HepG2 (cell line): ENCODE measurements around the gene RSPRY1. TPM values are rescaled to one million over a fixed set of nuclear protein-coding genes. Genes with fewer than 3 reads are reported as not detected.

Source experiments
- ELK4 ChIP-seq: sonication (generic); formaldehyde crosslinking; IDR thresholded peaks from 2 replicates; pipeline ENCODE4 v1.9.0; 2021; ENCODE audit warnings: missing genetic modification reagents, borderline replicate concordance
- EP300 ChIP-seq, 3 experiments: sonication (generic) in 1 of 3; formaldehyde crosslinking in 1 of 3; IDR thresholded peaks; 2 replicates each; pipeline versions ENCODE4 v1.5.1 to v1.6.1; 2011 to 2020; ENCODE audit warnings: low read depth in 2 of 3, low read length in 2 of 3, borderline replicate concordance in 1 of 3, improper control_type of control experiment in 1 of 3, mild to moderate bottlenecking in 1 of 3, missing genetic modification reagents in 1 of 3, moderate library complexity in 1 of 3
- FOXJ3 ChIP-seq: sonication (generic); formaldehyde crosslinking; IDR thresholded peaks from 2 replicates; pipeline ENCODE4 v1.4.0; 2020; ENCODE audit warnings: missing genetic modification reagents, mild to moderate bottlenecking, borderline replicate concordance
- GABPB1 ChIP-seq: IDR thresholded peaks from 2 replicates; pipeline ENCODE4 v1.6.1; 2016; ENCODE audit warnings: mild to moderate bottlenecking, missing genetic modification reagents, moderate library complexity, missing compliant biosample characterization
- GATA4 ChIP-seq: sonication (generic); IDR thresholded peaks from 2 replicates; pipeline ENCODE4 v1.6.1; 2016; ENCODE audit warnings: antibody characterized with exemption, low read depth, borderline replicate concordance
- IKZF1 ChIP-seq: fragments of 450-650 bp; IDR thresholded peaks from 2 replicates; pipeline ENCODE4 v1.7.1; 2016
- IRF2 ChIP-seq: IDR thresholded peaks from 2 replicates; pipeline ENCODE4 v1.6.1; 2018; ENCODE audit warnings: missing genetic modification reagents, missing compliant biosample characterization
- KDM3A ChIP-seq: IDR thresholded peaks from 2 replicates; pipeline ENCODE4 v1.6.1; 2018; ENCODE audit warnings: low read depth, missing compliant biosample characterization
- LBX2 ChIP-seq: sonication (generic); formaldehyde crosslinking; IDR thresholded peaks from 2 replicates; pipeline ENCODE4 v1.5.0; 2020; ENCODE audit warnings: missing genetic modification reagents, mild to moderate bottlenecking, borderline replicate concordance
- MIER2 ChIP-seq: IDR thresholded peaks from 2 replicates; pipeline ENCODE4 v1.6.1; 2016; ENCODE audit warnings: missing biosample characterization, missing genetic modification reagents
- NR3C1 ChIP-seq: sonication (generic); formaldehyde crosslinking; IDR thresholded peaks from 2 replicates; pipeline ENCODE4 v1.4.0; 2020; ENCODE audit warnings: missing genetic modification reagents
- POLR2G ChIP-seq: fragments of 200-400 bp; formaldehyde crosslinking; IDR thresholded peaks from 2 replicates; pipeline ENCODE4 v1.6.1; 2018; ENCODE audit warnings: mild to moderate bottlenecking, low read depth, low read length, moderate library complexity
- PTBP1 ChIP-seq: fragments of 200-400 bp; formaldehyde crosslinking; IDR thresholded peaks from 2 replicates; pipeline ENCODE4 v1.6.1; 2018; ENCODE audit warnings: low read length, low read depth; ENCODE audit not compliant: poor library complexity, severe bottlenecking
- RFX3 ChIP-seq: IDR thresholded peaks from 2 replicates; pipeline ENCODE4 v1.6.1; 2016; ENCODE audit warnings: missing biosample characterization, missing genetic modification reagents
- ZNF572 ChIP-seq: sonication (generic); formaldehyde crosslinking; IDR thresholded peaks from 2 replicates; pipeline ENCODE4 v1.5.1; 2020; ENCODE audit warnings: mild to moderate bottlenecking, missing genetic modification reagents
- ZNF672 ChIP-seq: sonication (generic); formaldehyde crosslinking; IDR thresholded peaks from 2 replicates; pipeline ENCODE4 v1.8.1; 2022; ENCODE audit warnings: missing genetic modification reagents
- ZNF749 ChIP-seq: sonication (generic); formaldehyde crosslinking; IDR thresholded peaks from 2 replicates; pipeline ENCODE4 v1.8.0; 2022; ENCODE audit warnings: mild to moderate bottlenecking, missing genetic modification reagents, moderate library complexity, borderline replicate concordance
- ZSCAN21 ChIP-seq: sonication (generic); formaldehyde crosslinking; IDR thresholded peaks from 2 replicates; pipeline ENCODE4 v1.8.0; 2022; ENCODE audit warnings: mild to moderate bottlenecking, missing genetic modification reagents, moderate library complexity, borderline replicate concordance
- polyA plus RNA-seq, 8 experiments: library from polyadenylated mRNA; depleted of rRNA in 3 of 8; stranded (reverse) in 7 of 8; unstranded in 1 of 8; fragments of >200 nt; fragmentation: Illumina TruSeq in 4 of 8; extraction: Trizol in 4 of 8; gene quantifications; 2 replicates each; pipeline versions ENCODE4 v1.2.1 to v1.2.3, GENCODE V29; 2011 to 2016; ENCODE audit warnings: low read depth in 4 of 8, missing spikeins in 1 of 8, mixed read lengths in 1 of 8; ENCODE audit not compliant: insufficient read depth in 1 of 8
- total RNA-seq, 5 experiments: library from RNA; depleted of rRNA; stranded (reverse); fragments of >200 nt; fragmentation: Illumina TruSeq; extraction: Trizol; gene quantifications; 2 replicates each; pipeline ENCODE4 v1.2.3, GENCODE V29; 2016; ENCODE audit warnings: low read depth in 1 of 5
- TF ChIP-seq, protein P1 (sequence below): sonication (generic); formaldehyde crosslinking; IDR thresholded peaks from 2 replicates; pipeline ENCODE4 v1.4.0; 2020; ENCODE audit warnings: low read depth, mild to moderate bottlenecking, missing genetic modification reagents
- TF ChIP-seq, protein P2 (sequence below): sonication (generic); formaldehyde crosslinking; IDR thresholded peaks from 2 replicates; pipeline ENCODE4 v1.5.0; 2020; ENCODE audit warnings: mild to moderate bottlenecking, missing genetic modification reagents
- TF ChIP-seq, protein P3 (sequence below): sonication (generic); formaldehyde crosslinking; conservative IDR thresholded peaks from 2 replicates; pipeline ENCODE4 v1.4.0; 2020; ENCODE audit warnings: missing genetic modification reagents
- TF ChIP-seq, protein P4 (sequence below): IDR thresholded peaks from 2 replicates; pipeline ENCODE4 v1.6.1; 2012; ENCODE audit warnings: low read depth, low read length, improper control_type of control experiment

Gene RSPRY1
- total and polyA plus RNA-seq, 2 of the 13 experiments (the other 11 are each of a cell fraction or from before 2014, with no cell fraction given), result 53.4 to 61.0 TPM

- TF ChIP-seq ELK4 (CRISPR knock-in tag) (no peak), IRF2 (CRISPR knock-in tag) (peak; percentile 96), MIER2 (CRISPR knock-in tag) (peak; percentile 56; the same call in 1 of the 2 replicates), PTBP1 (no peak), GATA4 (peak; percentile 94), KDM3A (CRISPR knock-in tag) (peak; percentile 69; the same call in 1 of the 2 replicates), FOXJ3 (CRISPR knock-in tag) (peak; percentile 66; the same call in 1 of the 2 replicates), POLR2G (peak; percentile 52), LBX2 (CRISPR knock-in tag) (no peak), ZNF572 (CRISPR knock-in tag) (peak; percentile 71; the same call in 1 of the 2 replicates), IKZF1 (no peak), ZNF749 (CRISPR knock-in tag) (peak; percentile 73; the same call in 1 of the 2 replicates), EP300 (IDR thresholded peaks at IDR 0.05; ENCODE audit: low read depth in 2 of 2, low read length in 2 of 2) (peak; percentile 75 to 97; a peak in 3 of 4 replicates), EP300 (CRISPR knock-in tag; IDR thresholded peaks at IDR 0.05; ENCODE audit: borderline replicate concordance) (peak; percentile 99), GABPB1 (CRISPR knock-in tag) (peak; percentile 59), NR3C1 (CRISPR knock-in tag) (no peak), ZNF672 (CRISPR knock-in tag) (no peak), ZSCAN21 (CRISPR knock-in tag) (no peak), RFX3 (CRISPR knock-in tag) (peak; percentile 26; the same call in 1 of the 2 replicates)
- TF ChIP-seq, protein P1, sequence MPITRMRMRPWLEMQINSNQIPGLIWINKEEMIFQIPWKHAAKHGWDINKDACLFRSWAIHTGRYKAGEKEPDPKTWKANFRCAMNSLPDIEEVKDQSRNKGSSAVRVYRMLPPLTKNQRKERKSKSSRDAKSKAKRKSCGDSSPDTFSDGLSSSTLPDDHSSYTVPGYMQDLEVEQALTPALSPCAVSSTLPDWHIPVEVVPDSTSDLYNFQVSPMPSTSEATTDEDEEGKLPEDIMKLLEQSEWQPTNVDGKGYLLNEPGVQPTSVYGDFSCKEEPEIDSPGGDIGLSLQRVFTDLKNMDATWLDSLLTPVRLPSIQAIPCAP (CRISPR knock-in tag), result no peak; the same call in 1 of the 2 replicates
- TF ChIP-seq, protein P2, sequence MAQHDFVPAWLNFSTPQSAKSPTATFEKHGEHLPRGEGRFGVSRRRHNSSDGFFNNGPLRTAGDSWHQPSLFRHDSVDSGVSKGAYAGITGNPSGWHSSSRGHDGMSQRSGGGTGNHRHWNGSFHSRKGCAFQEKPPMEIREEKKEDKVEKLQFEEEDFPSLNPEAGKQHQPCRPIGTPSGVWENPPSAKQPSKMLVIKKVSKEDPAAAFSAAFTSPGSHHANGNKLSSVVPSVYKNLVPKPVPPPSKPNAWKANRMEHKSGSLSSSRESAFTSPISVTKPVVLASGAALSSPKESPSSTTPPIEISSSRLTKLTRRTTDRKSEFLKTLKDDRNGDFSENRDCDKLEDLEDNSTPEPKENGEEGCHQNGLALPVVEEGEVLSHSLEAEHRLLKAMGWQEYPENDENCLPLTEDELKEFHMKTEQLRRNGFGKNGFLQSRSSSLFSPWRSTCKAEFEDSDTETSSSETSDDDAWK, result no peak
- TF ChIP-seq, protein P3, sequence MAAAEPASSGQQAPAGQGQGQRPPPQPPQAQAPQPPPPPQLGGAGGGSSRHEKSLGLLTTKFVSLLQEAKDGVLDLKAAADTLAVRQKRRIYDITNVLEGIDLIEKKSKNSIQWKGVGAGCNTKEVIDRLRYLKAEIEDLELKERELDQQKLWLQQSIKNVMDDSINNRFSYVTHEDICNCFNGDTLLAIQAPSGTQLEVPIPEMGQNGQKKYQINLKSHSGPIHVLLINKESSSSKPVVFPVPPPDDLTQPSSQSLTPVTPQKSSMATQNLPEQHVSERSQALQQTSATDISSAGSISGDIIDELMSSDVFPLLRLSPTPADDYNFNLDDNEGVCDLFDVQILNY (CRISPR knock-in tag), result no peak
- TF ChIP-seq, protein P4, sequence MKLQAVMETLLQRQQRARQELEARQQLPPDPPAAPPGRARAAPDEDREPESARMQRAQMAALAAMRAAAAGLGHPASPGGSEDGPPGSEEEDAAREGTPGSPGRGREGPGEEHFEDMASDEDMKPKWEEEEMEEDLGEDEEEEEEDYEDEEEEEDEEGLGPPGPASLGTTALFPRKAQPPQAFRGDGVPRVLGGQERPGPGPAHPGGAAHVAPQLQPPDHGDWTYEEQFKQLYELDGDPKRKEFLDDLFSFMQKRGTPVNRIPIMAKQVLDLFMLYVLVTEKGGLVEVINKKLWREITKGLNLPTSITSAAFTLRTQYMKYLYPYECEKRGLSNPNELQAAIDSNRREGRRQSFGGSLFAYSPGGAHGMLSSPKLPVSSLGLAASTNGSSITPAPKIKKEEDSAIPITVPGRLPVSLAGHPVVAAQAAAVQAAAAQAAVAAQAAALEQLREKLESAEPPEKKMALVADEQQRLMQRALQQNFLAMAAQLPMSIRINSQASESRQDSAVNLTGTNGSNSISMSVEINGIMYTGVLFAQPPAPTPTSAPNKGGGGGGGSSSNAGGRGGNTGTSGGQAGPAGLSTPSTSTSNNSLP, result peak; percentile 91
These were observed 93.9 kb downstream of the RSPRY1 start (continued) for GRCh38 chr16:57279780-57280638.
